COLO829 (cell line): ENCODE data around the gene MALRD1.

Experiments used
- DNase-seq: peaks from one replicate; pipeline ENCODE4 v3.0.0; 2012; ENCODE audit warnings: low spot score

Gene MALRD1

GRCh38 chr10:19578571-19578970 is 530.0 kb downstream of the MALRD1 start:
- no peak for DNase-seq

DNA sequence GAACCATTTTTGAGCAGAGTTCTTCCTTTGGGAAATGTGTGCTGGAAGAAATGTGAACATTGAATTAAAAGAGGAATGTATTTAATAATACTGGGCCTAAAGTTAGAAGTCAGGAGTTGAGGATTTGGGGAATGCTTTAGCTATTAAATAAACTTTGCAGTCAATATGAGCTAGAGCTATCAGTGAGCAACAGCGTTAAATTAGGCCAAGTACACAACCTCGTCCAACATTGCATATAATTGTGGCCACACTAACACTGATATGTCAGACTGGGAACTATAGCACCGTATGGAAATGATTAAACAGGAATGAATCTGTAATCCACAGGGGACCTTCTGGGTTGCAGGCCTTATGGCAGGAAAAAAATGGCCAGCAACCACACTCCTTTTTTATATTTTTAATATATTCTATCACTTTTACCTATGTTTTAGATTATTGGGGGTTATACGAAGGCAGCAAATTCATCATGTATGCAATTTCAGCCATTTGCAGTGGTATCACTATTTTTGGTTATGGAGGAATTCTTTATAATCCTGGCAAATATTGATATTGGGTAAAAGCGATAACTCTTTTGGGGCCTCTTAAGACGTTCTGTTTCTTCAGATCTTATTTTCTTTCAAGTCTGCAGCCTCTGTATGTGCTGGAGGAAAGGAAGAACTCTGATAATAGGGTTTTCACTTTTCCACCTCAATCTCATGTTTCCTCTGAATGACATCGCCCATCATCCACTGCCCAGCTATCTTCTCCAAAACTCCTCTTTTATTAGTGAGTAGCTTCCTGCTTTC is 531.4 kb downstream of the MALRD1 start:
- DNase-seq = no peak

DNA sequence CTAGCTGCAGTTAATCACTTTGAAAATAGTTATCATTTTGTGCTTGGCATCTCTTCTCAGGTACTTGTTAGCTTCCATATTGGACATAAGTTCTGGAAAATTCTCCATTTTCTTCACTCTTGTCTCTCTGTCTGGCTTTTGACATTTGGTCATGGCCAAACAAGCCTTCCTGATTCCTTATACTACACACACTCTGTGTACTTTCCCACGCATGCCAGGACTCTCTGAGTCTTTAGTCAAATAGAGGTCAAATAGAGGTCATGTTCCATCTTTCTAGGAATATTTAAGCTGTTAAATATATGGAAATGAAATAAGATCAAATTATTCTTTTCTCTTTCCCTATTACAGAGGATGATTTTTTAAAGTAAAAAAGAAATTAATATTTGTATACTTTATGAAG is 532.1 kb downstream of the MALRD1 start:
- DNase-seq = no peak

- DNase-seq = no peak
Observed at GRCh38 chr10:19588608-19589007, 540.0 kb downstream of the MALRD1 start.

GRCh38 chr10:19592276-19592675 is 543.7 kb downstream of the MALRD1 start:
- DNase-seq = peak; percentile 1

GRCh38 chr10:19595212-19595845 is 546.7 kb downstream of the MALRD1 start:
- DNase-seq = no peak

- no peak for DNase-seq
Observed at GRCh38 chr10:19605806-19606205, 557.2 kb downstream of the MALRD1 start.

- DNase-seq = no peak
Observed at GRCh38 chr10:19606968-19607367, 558.4 kb downstream of the MALRD1 start.

DNA sequence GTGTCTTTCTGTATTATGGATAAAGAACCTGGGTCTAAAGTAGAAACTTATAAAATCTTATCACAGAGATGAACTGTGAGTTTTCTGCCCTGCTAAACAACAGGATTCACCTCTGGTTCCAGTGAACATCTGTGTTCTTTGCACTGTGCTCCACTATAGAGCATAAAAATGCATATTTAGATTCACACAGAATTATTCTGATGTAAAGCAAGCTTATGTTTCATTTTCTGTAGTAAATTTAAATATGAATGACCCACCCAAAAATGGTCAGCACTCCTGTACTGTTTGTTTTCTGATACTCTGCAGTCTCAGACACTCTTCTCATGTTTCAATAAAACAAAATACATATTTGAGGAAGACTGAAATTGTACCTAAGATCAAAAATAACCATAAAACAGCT is 563.2 kb downstream of the MALRD1 start:
- DNase-seq = no peak

DNA sequence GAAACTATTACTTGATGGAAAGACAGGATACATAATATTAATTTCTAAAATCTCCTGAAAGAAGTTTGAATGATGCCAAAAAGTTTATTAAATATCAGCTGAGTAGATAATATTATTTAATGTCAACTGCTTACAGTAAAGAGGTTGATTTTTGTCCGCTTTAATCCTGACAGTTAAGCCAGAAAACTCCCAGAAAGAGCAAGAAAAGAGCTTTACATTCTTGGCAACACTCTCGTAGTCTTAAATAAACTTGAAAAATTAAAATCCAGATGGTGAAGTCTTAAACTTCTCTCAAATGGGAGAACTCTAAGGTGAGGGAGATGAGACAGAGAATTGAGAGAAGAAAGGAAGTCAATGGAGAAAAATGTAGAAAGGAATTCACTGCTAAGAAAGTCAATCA is 568.4 kb downstream of the MALRD1 start:
- no peak for DNase-seq

GRCh38 chr10:19620811-19621210 is 572.2 kb downstream of the MALRD1 start:
- DNase-seq = no peak

- no peak for DNase-seq
Observed at GRCh38 chr10:19623321-19623720, 574.7 kb downstream of the MALRD1 start.

DNA sequence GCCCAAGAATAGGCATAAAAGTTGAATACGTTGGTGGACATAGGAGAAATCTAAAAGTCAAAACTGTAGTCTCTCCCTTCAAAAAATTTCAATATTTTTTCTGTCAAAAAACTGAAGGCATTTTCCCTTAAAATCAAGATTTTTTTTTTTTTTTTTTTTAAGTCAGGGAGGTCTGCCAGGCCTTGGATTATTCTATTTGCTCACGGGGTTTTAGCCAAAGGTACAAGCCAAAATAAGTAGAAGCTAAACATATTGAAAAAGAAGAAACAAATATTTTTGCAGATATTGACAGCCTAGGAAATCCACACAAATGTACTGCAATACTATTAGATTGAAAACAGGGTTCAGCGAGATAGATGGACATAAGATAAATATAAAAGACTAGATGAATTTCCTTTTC is 577.6 kb downstream of the MALRD1 start:
- DNase-seq = no peak

- DNase-seq = no peak
Observed at GRCh38 chr10:19628767-19629560, 580.4 kb downstream of the MALRD1 start.

DNA sequence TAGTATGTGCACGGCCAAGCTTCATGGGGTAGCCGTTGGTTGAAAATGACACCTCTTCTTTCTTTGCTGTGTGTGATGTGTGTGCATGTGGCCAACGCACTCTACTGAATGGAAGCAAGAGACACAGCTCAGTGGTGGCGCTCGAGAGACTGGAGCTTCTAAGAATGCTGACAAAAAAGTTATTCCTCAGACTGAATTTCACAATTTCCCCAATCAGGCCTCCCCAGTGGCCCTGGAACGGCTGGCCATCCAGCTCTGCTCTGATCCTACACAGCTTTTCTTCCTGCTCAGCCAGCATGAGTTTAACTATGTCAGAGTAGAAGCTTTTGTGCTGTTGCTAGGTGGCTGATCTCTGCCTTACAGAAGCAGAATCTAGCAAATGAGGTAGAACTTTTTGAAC is 581.0 kb downstream of the MALRD1 start:
- no peak for DNase-seq

- DNase-seq = no peak
Observed at GRCh38 chr10:19634163-19634562, 585.6 kb downstream of the MALRD1 start.

- peak; percentile 5 for DNase-seq
Observed at GRCh38 chr10:19638182-19638895, 589.7 kb downstream of the MALRD1 start.

GRCh38 chr10:19638896-19639233 is 590.3 kb downstream of the MALRD1 start:
- DNase-seq = no peak

DNA sequence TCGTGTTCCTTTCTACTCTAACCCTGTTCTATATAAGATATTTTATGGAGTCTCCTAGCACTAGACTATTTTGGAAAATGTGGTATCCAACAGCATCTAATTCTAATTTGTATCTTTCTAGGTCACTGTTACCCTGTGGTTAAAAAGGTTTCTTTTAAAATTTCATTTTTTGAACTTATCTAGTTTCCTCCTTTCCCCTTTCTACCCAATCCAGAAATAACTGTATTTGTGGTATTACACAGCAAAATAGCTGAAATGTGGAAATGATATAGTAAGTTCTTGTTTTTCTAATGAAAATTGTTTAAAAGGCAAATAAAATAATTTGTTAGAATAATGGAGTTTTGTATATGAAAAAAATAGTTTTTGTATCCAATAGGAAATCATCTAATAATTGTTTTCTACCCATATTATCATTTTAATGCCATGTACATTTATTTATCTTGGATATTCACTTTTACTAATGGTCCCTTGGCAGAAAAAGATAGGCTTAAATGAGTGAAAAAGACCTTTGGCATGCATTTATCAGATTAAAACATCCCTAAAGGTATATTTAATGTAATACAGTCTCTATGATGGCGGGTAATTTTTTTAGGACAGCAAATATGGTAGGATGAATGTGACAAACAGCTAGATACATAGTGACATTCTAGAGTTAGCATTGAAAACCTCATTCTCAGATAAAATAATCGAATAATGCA is 592.1 kb downstream of the MALRD1 start:
- no peak for DNase-seq

DNA sequence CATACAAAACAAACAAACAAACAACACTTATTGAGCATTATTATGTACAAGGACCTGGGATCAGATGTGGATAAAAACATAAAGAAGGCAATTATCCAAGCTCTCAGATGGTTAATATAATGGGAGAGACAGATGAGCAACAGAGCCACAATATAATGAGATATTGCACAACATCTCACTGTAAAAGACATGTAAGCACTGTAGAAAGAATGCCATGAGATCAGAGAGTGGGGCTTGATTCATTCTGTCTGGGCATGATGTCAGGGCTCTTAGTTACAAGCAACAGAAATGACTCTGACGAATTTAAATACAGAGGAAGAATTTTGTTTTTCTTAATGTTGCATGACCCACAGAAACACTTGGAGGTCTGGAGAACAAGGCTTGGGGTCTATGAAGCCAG is 602.9 kb downstream of the MALRD1 start:
- no peak for DNase-seq

DNA sequence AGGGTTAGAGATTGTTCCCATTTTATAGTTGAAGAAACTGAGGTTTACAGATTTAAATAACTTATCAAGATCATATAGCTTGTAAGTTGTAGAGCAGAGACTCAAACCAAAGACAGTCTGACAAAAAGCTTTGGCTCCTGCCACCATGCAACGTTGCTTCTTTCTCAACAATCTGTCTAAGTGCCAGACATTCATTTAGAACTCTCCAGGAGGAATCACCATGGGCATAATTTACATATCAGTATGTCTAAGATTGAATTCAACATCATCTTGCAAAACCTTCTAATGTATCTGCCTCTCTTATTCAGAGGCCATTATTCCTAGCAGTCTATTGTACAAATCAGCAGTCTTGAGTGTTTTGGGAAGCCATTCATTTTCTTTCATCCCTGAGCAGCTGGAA is 604.1 kb downstream of the MALRD1 start:
- no peak for DNase-seq

GRCh38 chr10:19653931-19654330 is 605.3 kb downstream of the MALRD1 start:
- no peak for DNase-seq
